Peyer's patch (tissue), 4 donors: ENCODE measurements around the gene HSPG2. TPM values are rescaled to one million over a fixed set of nuclear protein-coding genes. Genes with fewer than 3 reads are reported as not detected.

Source experiments
- DNase-seq, 3 donors: peaks; one replicate each; pipeline ENCODE4 v3.0.0-alpha.2; 2017 to 2019
- H3K27ac ChIP-seq, 4 donors: fragments of 200-600 bp; sonication (generic); one replicate each; pipeline ENCODE4 v1.5.1; 2016 to 2019
- H3K27me3 ChIP-seq, 2 donors: fragments of 200-600 bp; sonication (generic); one replicate each; pipeline ENCODE4 v1.5.1; 2019
- H3K36me3 ChIP-seq, 3 donors: fragments of 200-600 bp; sonication (generic); one replicate each; pipeline ENCODE4 v1.5.1; 2016 to 2019
- H3K4me1 ChIP-seq, 4 donors: fragments of 200-600 bp; sonication (generic); one replicate each; pipeline ENCODE4 v1.5.1; 2016 to 2019
- H3K4me3 ChIP-seq, 4 donors: fragments of 200-600 bp; sonication (generic); 1 replicate in 3 of 4; 2 replicates in 1 of 4; pipeline ENCODE4 v1.5.1; 2016 to 2019; ENCODE audit warnings: mild to moderate bottlenecking in 1 of 4
- H3K9me3 ChIP-seq, 4 donors: fragments of 200-600 bp; sonication (generic); one replicate each; pipeline ENCODE4 v1.5.1; 2016 to 2019; ENCODE audit warnings: mild to moderate bottlenecking in 1 of 4
- CTCF ChIP-seq, 6 experiments: fragments of 450-650 bp in 4 of 6; fragments of 200-600 bp in 2 of 6; sonication (generic) in 1 of 6; IDR thresholded peaks; one replicate each; pipeline ENCODE4 v1.5.1; 2017 to 2019; ENCODE audit warnings: antibody characterized with exemption in 6 of 6, mild to moderate bottlenecking in 3 of 6, moderate library complexity in 1 of 6
- POLR2A ChIP-seq, 2 donors: fragments of 450-650 bp; IDR thresholded peaks; one replicate each; pipeline ENCODE4 v1.5.1; 2017; ENCODE audit warnings: antibody characterized with exemption in 2 of 2, mild to moderate bottlenecking in 2 of 2, moderate library complexity in 2 of 2
- total RNA-seq, 4 donors: library from RNA; depleted of rRNA; stranded (reverse); fragments of >200 nt; gene quantifications; one replicate each; pipeline ENCODE4 v1.1.0, GENCODE V29; 2016

HSPG2 gene
- total RNA-seq, 4 donors from 2014 or later, result 68.7 to 199 (median 122) TPM

GRCh38 chr1:21847223-21848205, 89.6 kb downstream of the HSPG2 start:
- H3K27ac ChIP-seq, result no peak overlapping the region
- H3K4me1 ChIP-seq, result no peaks in the 10 kb centered on the region
- H3K9me3 ChIP-seq, result no peaks in the 10 kb centered on the region
- no peak for TF ChIP-seq CTCF (IDR thresholded peaks at IDR 0.05)
- H3K4me3 ChIP-seq, result no peak overlapping the region
- H3K36me3 ChIP-seq, result peaks cover 0 to 93% (median 0%) of the 10 kb centered on the region in 3 donors
- DNase-seq, result no peak
- H3K27me3 ChIP-seq, result no peaks in the 10 kb centered on the region

- H3K9me3 ChIP-seq, result no peaks in the 10 kb centered on the region
- H3K27me3 ChIP-seq, result no peaks in the 10 kb centered on the region
- H3K4me1 ChIP-seq, result no peaks in the 10 kb centered on the region
- no peak overlapping the region for H3K4me3 ChIP-seq
- peaks cover 0 to 93% (median 0%) of the 10 kb centered on the region in 3 donors for H3K36me3 ChIP-seq
- no peak for DNase-seq
- H3K27ac ChIP-seq, result no peak overlapping the region
- TF ChIP-seq POLR2A (IDR thresholded peaks at IDR 0.05) (no peak), CTCF (IDR thresholded peaks at IDR 0.05) (no peak)
These were observed 91.2 kb downstream of the HSPG2 start for GRCh38 chr1:21845646-21846641.

- H3K4me1 ChIP-seq, result no peaks in the 10 kb centered on the region
- no peaks in the 10 kb centered on the region for H3K27me3 ChIP-seq
- TF ChIP-seq CTCF (IDR thresholded peaks at IDR 0.05) (no peak), POLR2A (IDR thresholded peaks at IDR 0.05) (no peak)
- H3K4me3 ChIP-seq, result no peak overlapping the region
- H3K36me3 ChIP-seq, result peaks cover 0 to 96% (median 0%) of the 10 kb centered on the region in 3 donors
- DNase-seq, result no peak
- no peaks in the 10 kb centered on the region for H3K9me3 ChIP-seq
- no peak overlapping the region for H3K27ac ChIP-seq
These were observed 93.1 kb downstream of the HSPG2 start for GRCh38 chr1:21843996-21844395.

- Histone ChIP-seq H3K4me3 (no peak overlapping the region), H3K27me3 (no peaks in the 10 kb centered on the region), H3K27ac (no peak overlapping the region), H3K36me3 (peaks cover 0 to 96% (median 0%) of the 10 kb centered on the region in 3 donors), H3K4me1 (no peaks in the 10 kb centered on the region), H3K9me3 (no peaks in the 10 kb centered on the region)
- DNase-seq, result no peak
- TF ChIP-seq CTCF (IDR thresholded peaks at IDR 0.05) (no peak), POLR2A (IDR thresholded peaks at IDR 0.05) (no peak)
These were observed 93.9 kb downstream of the HSPG2 start for GRCh38 chr1:21843208-21843607.

- no peak for TF ChIP-seq POLR2A (IDR thresholded peaks at IDR 0.05)
- no peak for TF ChIP-seq CTCF (IDR thresholded peaks at IDR 0.05)
- DNase-seq, result no peak
- H3K27ac ChIP-seq, result no peak overlapping the region
- peaks cover 0 to 96% (median 0%) of the 10 kb centered on the region in 3 donors for H3K36me3 ChIP-seq
- no peaks in the 10 kb centered on the region for H3K9me3 ChIP-seq
- no peak overlapping the region for H3K4me3 ChIP-seq
- no peaks in the 10 kb centered on the region for H3K4me1 ChIP-seq
- no peaks in the 10 kb centered on the region for H3K27me3 ChIP-seq
These were observed 94.4 kb downstream of the HSPG2 start for GRCh38 chr1:21842606-21843162.
